ENCODE measurements around the gene ZDHHC9. TPM values are rescaled to one million over a fixed set of nuclear protein-coding genes. Genes with fewer than 3 reads are reported as not detected.

The ZDHHC9 gene
- total and polyA plus RNA-seq, 2 of the 4 experiments (the other 2 are of a cell fraction), result 17.7 to 28.4 TPM

DNA sequence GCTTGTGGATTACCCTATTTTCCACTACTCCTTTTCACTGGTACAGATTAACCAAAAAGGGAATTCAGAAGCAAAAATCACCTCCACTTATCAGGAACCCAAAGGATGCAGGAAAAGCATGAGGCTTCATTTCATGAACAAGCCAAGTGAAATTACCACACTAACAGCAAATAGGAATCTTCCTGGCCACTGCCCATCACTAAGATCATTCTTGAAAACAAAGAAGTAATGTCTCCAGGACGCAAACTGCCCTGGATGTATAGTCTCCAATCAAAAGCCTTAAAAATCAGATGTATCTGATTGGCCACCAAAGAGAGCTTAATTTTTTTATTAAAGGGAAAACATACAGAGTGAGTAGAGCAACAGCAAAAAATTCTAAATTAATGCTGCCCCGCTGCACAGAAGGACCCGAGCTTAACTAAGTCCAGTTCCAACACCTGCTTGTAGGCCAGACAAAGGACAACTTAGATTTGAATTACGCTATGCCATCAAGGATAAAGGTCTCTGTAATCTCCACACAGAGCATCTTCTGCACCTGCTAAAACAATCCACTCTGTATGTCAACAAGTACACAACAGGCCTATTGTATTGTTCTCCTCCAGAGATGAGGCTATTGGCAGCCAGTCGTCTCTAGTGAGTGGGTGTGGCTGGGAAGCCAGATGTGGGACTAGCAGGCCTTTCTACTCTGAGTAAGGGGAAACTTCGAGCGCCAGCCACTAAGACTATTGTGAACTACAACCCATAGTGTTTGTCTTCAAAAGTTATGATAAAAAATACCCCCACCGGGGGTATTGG lies 12.4 kb downstream of the ZDHHC9 start:
- Histone ChIP-seq H2AK5ac (ENCODE audit: low read depth, low read length) (no peak overlapping the region), H3K4ac (ENCODE audit: low read depth, low read length) (no peak overlapping the region), H3K14ac (replicated peaks; ENCODE audit: low read depth, low read length) (no peak overlapping the region), H3K18ac (ENCODE audit: low read depth, low read length) (no peak overlapping the region), H4K5ac (ENCODE audit: low read depth, low read length) (no peak overlapping the region), H3K9me3 (ENCODE audit: control insufficient read depth, insufficient read depth, low read length) (no peaks in the 10 kb centered on the region), H4K91ac (ENCODE audit: insufficient read depth, low read depth, low read length) (no peak overlapping the region), H4K20me1 (ENCODE audit: insufficient read depth, low read length) (peaks cover 17% of the 10 kb centered on the region), H3K4me3 (ENCODE audit: insufficient read depth, low read depth, low read length) (no peak overlapping the region), H3K9ac (ENCODE audit: low read depth, low read length) (no peak overlapping the region), H3K9me1 (ENCODE audit: insufficient read depth, low read length) (no peaks in the 10 kb centered on the region), H3K36me3 (ENCODE audit: control insufficient read depth, insufficient read depth, low read length) (peaks cover 4% of the 10 kb centered on the region; the same call in 1 of the 2 replicates), H3K4me1 (ENCODE audit: control insufficient read depth, insufficient read depth, low read length) (peaks cover 5% of the 10 kb centered on the region), H3K79me1 (ENCODE audit: low read depth in 1 of 2, low read length in 2 of 2) (peaks cover 3 to 4% of the 10 kb centered on the region in 2 experiments; a peak in 1 of 4 replicates), H2AK9ac (replicated peaks; ENCODE audit: low read depth, low read length, poor library complexity) (no peak overlapping the region), H2BK20ac (ENCODE audit: low read depth, low read length) (no peak overlapping the region), H3K23ac (ENCODE audit: low read depth, low read length) (no peak overlapping the region), H4K8ac (ENCODE audit: low read depth in 2 of 2, low read length in 2 of 2) (no peak overlapping the region), H2BK120ac (ENCODE audit: low read depth, low read length) (no peak overlapping the region), H3K27ac (ENCODE audit: insufficient read depth, low read length) (no peak overlapping the region), H3K27me3 (ENCODE audit: control insufficient read depth, insufficient read depth, low read length) (no peaks in the 10 kb centered on the region), H2BK5ac (ENCODE audit: low read depth, low read length, poor library complexity, severe bottlenecking) (no peak overlapping the region), H2AFZ (replicated peaks; ENCODE audit: low read length, poor library complexity) (no peak overlapping the region), H3K56ac (ENCODE audit: extremely low read depth, insufficient read depth, low read length) (no peak overlapping the region), H3K4me2 (ENCODE audit: low read depth, low read length) (no peak overlapping the region), H2BK15ac (ENCODE audit: low read depth, low read length) (no peak overlapping the region)
- BruUV-seq (replicated peaks), result no TSS peak
- ChIA-PET POLR2A (ENCODE audit: unreplicated experiment) (no interaction called here), CTCF (interaction anchor here (0.8 kb wide), 1 partner anchor 12 kb away, joined by 3 read pairs; no protein-coding TSS in a partner anchor)
- TF ChIP-seq BHLHE40 (IDR thresholded peaks at IDR 0.05; ENCODE audit: low read depth, low read length) (no peak), RFX5 (IDR thresholded peaks at IDR 0.05; ENCODE audit: low read depth, low read length) (no peak), MAZ (IDR thresholded peaks at IDR 0.05; ENCODE audit: borderline replicate concordance, low read depth, low read length) (no peak), CHD1 (IDR thresholded peaks at IDR 0.05; ENCODE audit: low read depth, low read length) (no peak), MAFK (IDR thresholded peaks at IDR 0.05; ENCODE audit: low read depth, low read length) (no peak), RCOR1 (IDR thresholded peaks at IDR 0.05; ENCODE audit: insufficient replicate concordance, low read length) (no peak), POLR2A (IDR thresholded peaks at IDR 0.05; ENCODE audit: low read depth, low read length) (no peak), SMC3 (IDR thresholded peaks at IDR 0.05; ENCODE audit: low read depth, low read length) (no peak), RAD21 (IDR thresholded peaks at IDR 0.05; ENCODE audit: low read length) (no peak), NFE2L2 (IDR thresholded peaks at IDR 0.05; ENCODE audit: low read depth, low read length) (no peak), FOS (IDR thresholded peaks at IDR 0.05; ENCODE audit: low read depth, low read length) (no peak)
- TF ChIP-seq, protein P1, sequence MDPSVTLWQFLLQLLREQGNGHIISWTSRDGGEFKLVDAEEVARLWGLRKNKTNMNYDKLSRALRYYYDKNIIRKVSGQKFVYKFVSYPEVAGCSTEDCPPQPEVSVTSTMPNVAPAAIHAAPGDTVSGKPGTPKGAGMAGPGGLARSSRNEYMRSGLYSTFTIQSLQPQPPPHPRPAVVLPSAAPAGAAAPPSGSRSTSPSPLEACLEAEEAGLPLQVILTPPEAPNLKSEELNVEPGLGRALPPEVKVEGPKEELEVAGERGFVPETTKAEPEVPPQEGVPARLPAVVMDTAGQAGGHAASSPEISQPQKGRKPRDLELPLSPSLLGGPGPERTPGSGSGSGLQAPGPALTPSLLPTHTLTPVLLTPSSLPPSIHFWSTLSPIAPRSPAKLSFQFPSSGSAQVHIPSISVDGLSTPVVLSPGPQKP (IDR thresholded peaks at IDR 0.05; ENCODE audit: borderline replicate concordance, low read depth, low read length), result no peak
- TF ChIP-seq, protein P2, sequence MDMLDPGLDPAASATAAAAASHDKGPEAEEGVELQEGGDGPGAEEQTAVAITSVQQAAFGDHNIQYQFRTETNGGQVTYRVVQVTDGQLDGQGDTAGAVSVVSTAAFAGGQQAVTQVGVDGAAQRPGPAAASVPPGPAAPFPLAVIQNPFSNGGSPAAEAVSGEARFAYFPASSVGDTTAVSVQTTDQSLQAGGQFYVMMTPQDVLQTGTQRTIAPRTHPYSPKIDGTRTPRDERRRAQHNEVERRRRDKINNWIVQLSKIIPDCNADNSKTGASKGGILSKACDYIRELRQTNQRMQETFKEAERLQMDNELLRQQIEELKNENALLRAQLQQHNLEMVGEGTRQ (IDR thresholded peaks at IDR 0.05; ENCODE audit: low read depth, low read length), result no peak
- TF ChIP-seq, protein P3, sequence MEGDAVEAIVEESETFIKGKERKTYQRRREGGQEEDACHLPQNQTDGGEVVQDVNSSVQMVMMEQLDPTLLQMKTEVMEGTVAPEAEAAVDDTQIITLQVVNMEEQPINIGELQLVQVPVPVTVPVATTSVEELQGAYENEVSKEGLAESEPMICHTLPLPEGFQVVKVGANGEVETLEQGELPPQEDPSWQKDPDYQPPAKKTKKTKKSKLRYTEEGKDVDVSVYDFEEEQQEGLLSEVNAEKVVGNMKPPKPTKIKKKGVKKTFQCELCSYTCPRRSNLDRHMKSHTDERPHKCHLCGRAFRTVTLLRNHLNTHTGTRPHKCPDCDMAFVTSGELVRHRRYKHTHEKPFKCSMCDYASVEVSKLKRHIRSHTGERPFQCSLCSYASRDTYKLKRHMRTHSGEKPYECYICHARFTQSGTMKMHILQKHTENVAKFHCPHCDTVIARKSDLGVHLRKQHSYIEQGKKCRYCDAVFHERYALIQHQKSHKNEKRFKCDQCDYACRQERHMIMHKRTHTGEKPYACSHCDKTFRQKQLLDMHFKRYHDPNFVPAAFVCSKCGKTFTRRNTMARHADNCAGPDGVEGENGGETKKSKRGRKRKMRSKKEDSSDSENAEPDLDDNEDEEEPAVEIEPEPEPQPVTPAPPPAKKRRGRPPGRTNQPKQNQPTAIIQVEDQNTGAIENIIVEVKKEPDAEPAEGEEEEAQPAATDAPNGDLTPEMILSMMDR (conservative IDR thresholded peaks at IDR 0.05; ENCODE audit: low read depth, low read length), result no peak
- no CpG with 5 or more reads among the region's 8 CpGs for WGBS, 2 experiments (ENCODE audit: extremely low coverage in 2 of 2, insufficient read length in 1 of 2)
- ATAC-seq (ENCODE audit: low read depth), result no peak
- dilution Hi-C loops (cut with HindIII; ENCODE audit: low sequenced_read_pairs, unreplicated experiment) (no loop called here), intact Hi-C loops (cut with micrococcal nuclease) (no loop called here), in situ Hi-C loops (cut with MboI; ENCODE audit: low sequenced_read_pairs) (no loop called here)
- no peak for DNase-seq

Data from IMR-90 (cell line).